H1 (cell line): ENCODE results near the gene RAP2A. TPM values are rescaled to one million over a fixed set of nuclear protein-coding genes. Genes with fewer than 3 reads are reported as not detected.

ENCODE experiments used
- CTCF ChIA-PET: fragments of 300-600 bp; sonication (Branson Sonifier 250); formaldehyde crosslinking; loops from one replicate; lab custom pipeline; 2021; ENCODE audit not compliant: partially characterized antibody; lab: Charles Lee
- POLR2A ChIA-PET: fragments of 300-600 bp; sonication (Branson Sonifier 250); formaldehyde crosslinking; loops from one replicate; lab custom pipeline; 2021; ENCODE audit warnings: inconsistent platforms; ENCODE audit not compliant: partially characterized antibody; lab: Charles Lee
- DNase-seq, 2 experiments: peaks; one replicate each; pipeline versions ENCODE4 v3.0.0 to v3.0.0-alpha.2; 2010 to 2022; ENCODE audit warnings: low spot score in 2 of 2, low read depth in 1 of 2, mixed read lengths in 1 of 2
- FAIRE-seq: peaks from 2 replicates; lab custom pipeline; 2011; peaks lifted over from hg19 to GRCh38; lab: Jason Lieb, UNC
- H2AFZ ChIP-seq: 2 replicates; pipeline ENCODE4 v1.8.1; 2012; ENCODE audit warnings: low read length, inconsistent platforms
- H2AK5ac ChIP-seq: 2 replicates; pipeline ENCODE4 v1.6.1; 2013; ENCODE audit warnings: low read depth, low read length
- H2BK120ac ChIP-seq: replicated peaks from 2 replicates; pipeline ENCODE3; 2013; ENCODE audit warnings: low read depth, low read length, inconsistent platforms
- H2BK12ac ChIP-seq: 2 replicates; pipeline ENCODE4 v1.6.1; 2013; ENCODE audit warnings: low read depth, low read length
- H2BK15ac ChIP-seq: 2 replicates; pipeline ENCODE4 v1.6.1; 2013; ENCODE audit warnings: low read length
- H2BK20ac ChIP-seq: 2 replicates; pipeline ENCODE4 v1.6.1; 2013; ENCODE audit warnings: low read length
- H2BK5ac ChIP-seq: 2 replicates; pipeline ENCODE4 v1.6.1; 2013; ENCODE audit warnings: low read depth, low read length
- H3K14ac ChIP-seq: 2 replicates; pipeline ENCODE4 v1.6.1; 2013; ENCODE audit warnings: inconsistent platforms; ENCODE audit not compliant: insufficient read length
- H3K18ac ChIP-seq: 2 replicates; pipeline ENCODE4 v1.6.1; 2013; ENCODE audit warnings: low read length; ENCODE audit errors: extremely low read depth
- H3K23ac ChIP-seq: 2 replicates; pipeline ENCODE4 v1.6.1; 2013; ENCODE audit warnings: inconsistent platforms; ENCODE audit not compliant: insufficient read length
- H3K23me2 ChIP-seq: 2 replicates; pipeline ENCODE4 v1.6.1; 2013; ENCODE audit warnings: low read depth, low read length
- H3K27ac ChIP-seq: 2 replicates; pipeline ENCODE4 v1.6.1; 2011; ENCODE audit warnings: low read depth, low read length, inconsistent platforms
- H3K27me3 ChIP-seq, 4 experiments: replicated peaks in 1 of 4; 1 replicate in 1 of 4; 2 replicates in 3 of 4; pipeline versions ENCODE4 v1.6.1 to v1.8.1; 2011 to 2013; ENCODE audit warnings: low read length in 3 of 4, mild to moderate bottlenecking in 3 of 4, inconsistent platforms in 2 of 4, mixed read lengths in 2 of 4, moderate library complexity in 1 of 4; ENCODE audit not compliant: control insufficient read depth in 3 of 4, insufficient read depth in 3 of 4; ENCODE audit errors: extremely low read depth in 1 of 4
- H3K36me3 ChIP-seq, 4 experiments: 2 replicates each; pipeline versions ENCODE4 v1.6.1 to v1.8.1; 2011 to 2013; ENCODE audit warnings: mild to moderate bottlenecking in 4 of 4, low read length in 3 of 4, moderate library complexity in 2 of 4, control low read depth in 1 of 4, inconsistent platforms in 1 of 4; ENCODE audit not compliant: insufficient read depth in 4 of 4, control insufficient read depth in 2 of 4
- H3K4ac ChIP-seq: replicated peaks from 2 replicates; pipeline ENCODE3; 2013; ENCODE audit warnings: low read length, low read depth, mixed read lengths, inconsistent platforms; ENCODE audit not compliant: insufficient read length
- H3K4me1 ChIP-seq, 4 experiments: replicated peaks in 1 of 4; 1 replicate in 1 of 4; 2 replicates in 3 of 4; pipeline versions ENCODE4 v1.6.1 to v1.8.1; 2011 to 2013; ENCODE audit warnings: low read length in 3 of 4, inconsistent platforms in 2 of 4, mixed read lengths in 1 of 4; ENCODE audit not compliant: insufficient read depth in 4 of 4, control insufficient read depth in 3 of 4
- H3K4me2 ChIP-seq, 2 experiments: 2 replicates each; pipeline versions ENCODE4 v1.6.1 to v1.8.1; 2011 to 2013; ENCODE audit warnings: low read depth in 2 of 2, low read length in 2 of 2, control low read depth in 1 of 2, inconsistent platforms in 1 of 2, mild to moderate bottlenecking in 1 of 2; ENCODE audit not compliant: insufficient read depth in 1 of 2
- H3K4me3 ChIP-seq, 4 experiments: fragments of 200-600, 300-600 bp in 1 of 4; sonication (generic), shearing (Covaris generic), sonication (Bioruptor Twin) in 1 of 4; 2 replicates each; pipeline versions ENCODE4 v1.5.1 to v1.8.1; 2011 to 2016; ENCODE audit warnings: low read length in 4 of 4, low read depth in 3 of 4, control low read depth in 2 of 4, inconsistent platforms in 2 of 4, mild to moderate bottlenecking in 2 of 4, mixed read lengths in 1 of 4, moderate library complexity in 1 of 4; ENCODE audit not compliant: insufficient read depth in 2 of 4; ENCODE audit errors: extremely low read depth in 1 of 4
- H3K56ac ChIP-seq: replicated peaks from 2 replicates; pipeline ENCODE3; 2013; ENCODE audit warnings: low read depth, mild to moderate bottlenecking, mixed read lengths, low read length, inconsistent platforms; ENCODE audit not compliant: insufficient read length
- H3K79me1 ChIP-seq: 2 replicates; pipeline ENCODE4 v1.6.1; 2013; ENCODE audit warnings: low read depth, low read length, control low read depth
- H3K79me2 ChIP-seq, 2 experiments: 2 replicates each; pipeline versions ENCODE4 v1.6.1 to v1.8.1; 2012 to 2013; ENCODE audit warnings: low read length in 2 of 2, mild to moderate bottlenecking in 2 of 2, inconsistent platforms in 1 of 2; ENCODE audit not compliant: insufficient read depth in 2 of 2, control insufficient read depth in 1 of 2
- H3K9ac ChIP-seq, 4 experiments: replicated peaks in 1 of 4; 1 replicate in 1 of 4; 2 replicates in 3 of 4; pipeline versions ENCODE4 v1.6.1 to v1.8.1; 2011 to 2013; ENCODE audit warnings: low read depth in 3 of 4, low read length in 3 of 4, control low read depth in 2 of 4, mild to moderate bottlenecking in 2 of 4, moderate library complexity in 2 of 4, inconsistent platforms in 1 of 4; ENCODE audit errors: extremely low read depth in 1 of 4
- H3K9me3 ChIP-seq, 2 experiments: 2 replicates each; pipeline versions ENCODE4 v1.6.1 to v1.8.1; 2012 to 2013; ENCODE audit warnings: mild to moderate bottlenecking in 2 of 2, moderate library complexity in 2 of 2, control low read depth in 1 of 2, inconsistent platforms in 1 of 2, low read depth in 1 of 2, low read length in 1 of 2, mixed read lengths in 1 of 2; ENCODE audit not compliant: insufficient read depth in 2 of 2
- H4K20me1 ChIP-seq, 2 experiments: replicated peaks in 1 of 2; 2 replicates each; pipeline versions ENCODE3 to v1.8.1; 2011 to 2013; ENCODE audit warnings: inconsistent platforms in 2 of 2, low read length in 2 of 2, mild to moderate bottlenecking in 1 of 2; ENCODE audit not compliant: insufficient read depth in 2 of 2, control insufficient read depth in 1 of 2
- H4K5ac ChIP-seq: 2 replicates; pipeline ENCODE4 v1.6.1; 2013; ENCODE audit warnings: low read length, low read depth, mixed read lengths, inconsistent platforms; ENCODE audit not compliant: insufficient read length
- H4K8ac ChIP-seq: 2 replicates; pipeline ENCODE4 v1.8.0; 2013; ENCODE audit warnings: mild to moderate bottlenecking, moderate library complexity, low read length, inconsistent platforms; ENCODE audit not compliant: insufficient read depth; ENCODE audit errors: extremely low read depth
- H4K91ac ChIP-seq: replicated peaks from 2 replicates; pipeline ENCODE3; 2013; ENCODE audit warnings: low read length, mixed read lengths, inconsistent platforms; ENCODE audit not compliant: insufficient read length
- CBX8 ChIP-seq: fragments of 300-800, 300-1000 bp; sonication (generic); IDR thresholded peaks from 2 replicates; pipeline ENCODE4 v1.7.1; 2016; ENCODE audit warnings: low read depth, low read length, borderline replicate concordance
- CREB1 ChIP-seq: IDR thresholded peaks from 2 replicates; pipeline ENCODE4 v1.6.1; 2012; ENCODE audit warnings: inconsistent platforms
- CTBP2 ChIP-seq: IDR thresholded peaks from 2 replicates; pipeline ENCODE4 v1.7.0; 2011; ENCODE audit warnings: borderline replicate concordance, mild to moderate bottlenecking, moderate library complexity, mixed read lengths, low read length; ENCODE audit not compliant: insufficient read depth, insufficient read length
- NRF1 ChIP-seq: IDR thresholded peaks from 2 replicates; pipeline ENCODE4 v1.6.1; 2011; ENCODE audit warnings: mild to moderate bottlenecking, low read depth, low read length, improper control_type of control experiment
- SIRT6 ChIP-seq: IDR thresholded peaks from one replicate; pipeline ENCODE4 v1.7.1; 2012; ENCODE audit warnings: low read length, inconsistent platforms
- TAF7 ChIP-seq: optimal IDR thresholded peaks from 2 replicates; pipeline ENCODE3; 2011; ENCODE audit warnings: low read depth, mild to moderate bottlenecking, inconsistent platforms, low read length, moderate library complexity, borderline replicate concordance
- WGBS, 2 experiments: shearing (Covaris generic) in 1 of 2; methylation state at CpG; one replicate each; pipeline versions ENCODE4 v1.1.6 to v1.1.7; 2013 to 2015; ENCODE audit warnings: low lambda C conversion rate in 2 of 2, mixed read lengths in 2 of 2, inconsistent platforms in 1 of 2, low coverage in 1 of 2, missing lambda C conversion rate in 1 of 2; ENCODE audit not compliant: insufficient replicate concordance in 2 of 2, insufficient coverage in 1 of 2, insufficient read length in 1 of 2; ENCODE audit errors: extremely low coverage in 1 of 2, missing lambda C conversion rate in 1 of 2; 5-methylcytosine and 5-hydroxymethylcytosine counted together
- polyA plus RNA-seq, 7 experiments: library from polyadenylated mRNA; depleted of rRNA in 3 of 7; stranded (reverse) in 5 of 7; unstranded in 2 of 7; fragments of >200 nt in 5 of 7; fragments of 200-250 nt in 2 of 7; gene quantifications; 1 replicate in 5 of 7; 2 replicates in 1 of 7; 4 replicates in 1 of 7; pipeline versions ENCODE4 v1.2.1 to v1.2.3, GENCODE V29; 2011 to 2013; ENCODE audit warnings: missing spikeins in 2 of 7, mixed read lengths in 2 of 7
- total RNA-seq: library from RNA; stranded (reverse); fragmentation: NEBNext Ultra II Directional; extraction: Animal tissue kit (Norgen Biotek cat#: 25700); gene quantifications from 2 replicates; pipeline ENCODE4 v1.2.1, GENCODE V29; 2021

Gene RAP2A
- total and polyA plus RNA-seq, 2 of the 8 experiments (the other 6 are each of a cell fraction or from before 2014, with no cell fraction given): 8.4 to 43.4 TPM

- no peak overlapping the region for H4K5ac ChIP-seq
- CTCF ChIA-PET: interaction anchor here (0.9 to 1.1 kb wide), 2 partner anchors 36 to 59 kb away, joined by 3 read pairs; no protein-coding TSS in a partner anchor
- no peak overlapping the region for H3K14ac ChIP-seq
- no peaks in the 10 kb centered on the region; a peak in 1 of 7 replicates for H3K4me1 ChIP-seq
- no peak overlapping the region for H3K9ac ChIP-seq
- no peaks in the 10 kb centered on the region for H3K79me2 ChIP-seq
- no peak overlapping the region for H4K91ac ChIP-seq
- H3K56ac ChIP-seq: no peak overlapping the region
- H4K20me1 ChIP-seq: no peaks in the 10 kb centered on the region
- TF ChIP-seq CREB1 (no peak), TAF7 (no peak), SIRT6 (no peak), NRF1 (no peak), CTBP2 (no peak), CBX8 (no peak)
- DNase-seq: no peak
- no peak overlapping the region for H2AFZ ChIP-seq
- H3K79me1 ChIP-seq: no peaks in the 10 kb centered on the region
- no peak overlapping the region for H3K23ac ChIP-seq
- POLR2A ChIA-PET: no interaction called here
- H2BK120ac ChIP-seq: no peak overlapping the region
- no peak overlapping the region for H2BK5ac ChIP-seq
- H3K23me2 ChIP-seq: no peaks in the 10 kb centered on the region
- H3K4ac ChIP-seq: no peak overlapping the region
- no peak overlapping the region for H3K18ac ChIP-seq
- H4K8ac ChIP-seq: no peak overlapping the region
- 98% methylated on average over 2 of the region's 2 CpGs; no CpG with 5 or more reads in 1 of the 2 experiments for WGBS, 2 experiments
- no peaks in the 10 kb centered on the region for H3K27me3 ChIP-seq
- H3K27ac ChIP-seq: no peak overlapping the region
- no peak overlapping the region for H2BK12ac ChIP-seq
- no peak overlapping the region for H3K4me2 ChIP-seq
- H2BK15ac ChIP-seq: no peak overlapping the region
- H3K9me3 ChIP-seq: no peaks in the 10 kb centered on the region
- no peak overlapping the region for H2AK5ac ChIP-seq
- no peak overlapping the region for H3K4me3 ChIP-seq
- no peak for FAIRE-seq
- H2BK20ac ChIP-seq: no peak overlapping the region
- no peaks in the 10 kb centered on the region for H3K36me3 ChIP-seq
Measured at GRCh38 chr13:97484301-97484700, 50.3 kb downstream of the RAP2A start.
